ENCODE results near the gene KRT36.

The KRT36 gene

GRCh38 chr17:41453066-41453465 is 36.6 kb downstream of the KRT36 start:
- Histone ChIP-seq H3K14ac (ENCODE audit: low read length) (no peak overlapping the region), H3K36me3 (replicated peaks in 1 of 2; ENCODE audit: control insufficient read depth in 2 of 2, insufficient read depth in 2 of 2, low read length in 2 of 2) (no peaks in the 10 kb centered on the region), H3K79me1 (ENCODE audit: low read depth, low read length) (no peaks in the 10 kb centered on the region), H3K4me1 (ENCODE audit: control insufficient read depth in 2 of 2, insufficient read depth in 1 of 2, low read depth in 1 of 2, low read length in 2 of 2) (no peaks in the 10 kb centered on the region), H2BK5ac (ENCODE audit: low read length) (no peak overlapping the region), H3K27ac (replicated peaks; ENCODE audit: low read length) (no peak overlapping the region), H2AFZ (ENCODE audit: low read length) (no peak overlapping the region), H3K18ac (ENCODE audit: low read length) (no peak overlapping the region), H3K23ac (ENCODE audit: low read depth, low read length, poor library complexity) (no peak overlapping the region), H2BK12ac (ENCODE audit: low read length) (no peak overlapping the region), H3K4ac (ENCODE audit: low read length) (no peak overlapping the region), H2BK15ac (ENCODE audit: low read length) (no peak overlapping the region), H4K91ac (ENCODE audit: low read depth, low read length, poor library complexity) (no peak overlapping the region), H2BK120ac (ENCODE audit: low read depth, low read length) (no peak overlapping the region), H3K4me2 (ENCODE audit: insufficient read depth, low read length, poor library complexity, severe bottlenecking) (no peak overlapping the region), H3K27me3 (ENCODE audit: control insufficient read depth in 3 of 3, insufficient read depth in 3 of 3, low read depth in 1 of 3, low read length in 3 of 3) (no peaks in the 10 kb centered on the region), H3K9me3 (replicated peaks in 1 of 2; ENCODE audit: control insufficient read depth in 2 of 2, insufficient read depth in 1 of 2, low read depth in 1 of 2, low read length in 2 of 2) (peaks cover 0 to 7% of the 10 kb centered on the region in 2 donors), H2AK5ac (ENCODE audit: low read depth, low read length) (no peak overlapping the region), H4K8ac (ENCODE audit: low read depth, low read length) (no peak overlapping the region), H3K9ac (ENCODE audit: low read depth, low read length, poor library complexity) (no peak overlapping the region), H3K4me3 (ENCODE audit: low read length in 2 of 2) (no peak overlapping the region)
- WGBS, 2 donors (ENCODE audit: extremely low coverage in 2 of 2, insufficient read length in 2 of 2, insufficient replicate concordance in 1 of 2): no CpG with 5 or more reads among the region's 3 CpGs
- no peak for DNase-seq (ENCODE audit: low spot score)

- Histone ChIP-seq H4K8ac (ENCODE audit: low read depth, low read length) (no peak overlapping the region), H3K23ac (ENCODE audit: low read depth, low read length, poor library complexity) (no peak overlapping the region), H3K14ac (ENCODE audit: low read length) (no peak overlapping the region), H3K18ac (ENCODE audit: low read length) (no peak overlapping the region), H3K36me3 (replicated peaks in 1 of 2; ENCODE audit: control insufficient read depth in 2 of 2, insufficient read depth in 2 of 2, low read length in 2 of 2) (no peaks in the 10 kb centered on the region), H3K27ac (replicated peaks; ENCODE audit: low read length) (no peak overlapping the region), H2BK120ac (ENCODE audit: low read depth, low read length) (no peak overlapping the region), H3K4me1 (ENCODE audit: control insufficient read depth in 2 of 2, insufficient read depth in 1 of 2, low read depth in 1 of 2, low read length in 2 of 2) (no peaks in the 10 kb centered on the region), H3K4me3 (ENCODE audit: low read length in 2 of 2) (peak overlapping the region in 1 of 2 donors; percentile 14), H3K27me3 (ENCODE audit: control insufficient read depth in 3 of 3, insufficient read depth in 3 of 3, low read depth in 1 of 3, low read length in 3 of 3) (no peaks in the 10 kb centered on the region), H4K91ac (ENCODE audit: low read depth, low read length, poor library complexity) (no peak overlapping the region), H3K4me2 (ENCODE audit: insufficient read depth, low read length, poor library complexity, severe bottlenecking) (no peak overlapping the region), H3K79me1 (ENCODE audit: low read depth, low read length) (no peaks in the 10 kb centered on the region), H3K9me3 (replicated peaks in 1 of 2; ENCODE audit: control insufficient read depth in 2 of 2, insufficient read depth in 1 of 2, low read depth in 1 of 2, low read length in 2 of 2) (peaks cover 0 to 7% of the 10 kb centered on the region in 2 donors), H2BK15ac (ENCODE audit: low read length) (no peak overlapping the region), H2AK5ac (ENCODE audit: low read depth, low read length) (no peak overlapping the region), H3K4ac (ENCODE audit: low read length) (no peak overlapping the region), H3K9ac (ENCODE audit: low read depth, low read length, poor library complexity) (no peak overlapping the region), H2AFZ (ENCODE audit: low read length) (no peak overlapping the region), H2BK5ac (ENCODE audit: low read length) (no peak overlapping the region), H2BK12ac (ENCODE audit: low read length) (no peak overlapping the region)
- DNase-seq (ENCODE audit: low spot score): no peak
- no CpG with 5 or more reads among the region's 4 CpGs for WGBS, 2 donors (ENCODE audit: extremely low coverage in 2 of 2, insufficient read length in 2 of 2, insufficient replicate concordance in 1 of 2)
Observed at GRCh38 chr17:41452281-41452680, 37.4 kb downstream of the KRT36 start.

- no peak overlapping the region for H3K9ac ChIP-seq (ENCODE audit: low read depth, low read length, poor library complexity)
- peaks cover 0 to 7% of the 10 kb centered on the region in 2 donors for H3K9me3 ChIP-seq (replicated peaks in 1 of 2; ENCODE audit: control insufficient read depth in 2 of 2, insufficient read depth in 1 of 2, low read depth in 1 of 2, low read length in 2 of 2)
- H3K14ac ChIP-seq (ENCODE audit: low read length): no peak overlapping the region
- no peaks in the 10 kb centered on the region for H3K79me1 ChIP-seq (ENCODE audit: low read depth, low read length)
- H2AFZ ChIP-seq (ENCODE audit: low read length): no peak overlapping the region
- H3K23ac ChIP-seq (ENCODE audit: low read depth, low read length, poor library complexity): no peak overlapping the region
- H4K8ac ChIP-seq (ENCODE audit: low read depth, low read length): no peak overlapping the region
- H3K18ac ChIP-seq (ENCODE audit: low read length): no peak overlapping the region
- no peak overlapping the region for H3K27ac ChIP-seq (replicated peaks; ENCODE audit: low read length)
- no peaks in the 10 kb centered on the region for H3K4me1 ChIP-seq (ENCODE audit: control insufficient read depth in 2 of 2, insufficient read depth in 1 of 2, low read depth in 1 of 2, low read length in 2 of 2)
- H4K91ac ChIP-seq (ENCODE audit: low read depth, low read length, poor library complexity): no peak overlapping the region
- H2BK15ac ChIP-seq (ENCODE audit: low read length): no peak overlapping the region
- no CpG with 5 or more reads among the region's 2 CpGs for WGBS, 2 donors (ENCODE audit: extremely low coverage in 2 of 2, insufficient read length in 2 of 2, insufficient replicate concordance in 1 of 2)
- no peak overlapping the region for H2BK120ac ChIP-seq (ENCODE audit: low read depth, low read length)
- no peak overlapping the region for H2BK12ac ChIP-seq (ENCODE audit: low read length)
- no peak overlapping the region for H2AK5ac ChIP-seq (ENCODE audit: low read depth, low read length)
- no peaks in the 10 kb centered on the region for H3K36me3 ChIP-seq (replicated peaks in 1 of 2; ENCODE audit: control insufficient read depth in 2 of 2, insufficient read depth in 2 of 2, low read length in 2 of 2)
- H3K4me3 ChIP-seq (ENCODE audit: low read length in 2 of 2): no peak overlapping the region
- no peak overlapping the region for H2BK5ac ChIP-seq (ENCODE audit: low read length)
- H3K27me3 ChIP-seq (ENCODE audit: control insufficient read depth in 3 of 3, insufficient read depth in 3 of 3, low read depth in 1 of 3, low read length in 3 of 3): no peaks in the 10 kb centered on the region
- no peak overlapping the region for H3K4me2 ChIP-seq (ENCODE audit: insufficient read depth, low read length, poor library complexity, severe bottlenecking)
- DNase-seq (ENCODE audit: low spot score): no peak
- no peak overlapping the region for H3K4ac ChIP-seq (ENCODE audit: low read length)
Observed at GRCh38 chr17:41451154-41451728, 38.5 kb downstream of the KRT36 start.

- no CpG with 5 or more reads among the region's 6 CpGs for WGBS, 2 donors (ENCODE audit: extremely low coverage in 2 of 2, insufficient read length in 2 of 2, insufficient replicate concordance in 1 of 2)
Observed at GRCh38 chr17:41449008-41449407, 40.7 kb downstream of the KRT36 start.

More at GRCh38 chr17:41449008-41449407, 40.7 kb downstream of the KRT36 start:
- Histone ChIP-seq H3K4me2 (ENCODE audit: insufficient read depth, low read length, poor library complexity, severe bottlenecking) (no peak overlapping the region), H3K9ac (ENCODE audit: low read depth, low read length, poor library complexity) (no peak overlapping the region), H3K79me1 (ENCODE audit: low read depth, low read length) (no peaks in the 10 kb centered on the region), H2BK120ac (ENCODE audit: low read depth, low read length) (no peak overlapping the region), H2BK15ac (ENCODE audit: low read length) (no peak overlapping the region), H3K27ac (replicated peaks; ENCODE audit: low read length) (no peak overlapping the region), H3K36me3 (replicated peaks in 1 of 2; ENCODE audit: control insufficient read depth in 2 of 2, insufficient read depth in 2 of 2, low read length in 2 of 2) (no peaks in the 10 kb centered on the region), H2AFZ (ENCODE audit: low read length) (no peak overlapping the region), H2BK5ac (ENCODE audit: low read length) (no peak overlapping the region), H2AK5ac (ENCODE audit: low read depth, low read length) (no peak overlapping the region), H3K4me3 (ENCODE audit: low read length in 2 of 2) (no peak overlapping the region), H3K4me1 (ENCODE audit: control insufficient read depth in 2 of 2, insufficient read depth in 1 of 2, low read depth in 1 of 2, low read length in 2 of 2) (no peaks in the 10 kb centered on the region), H2BK12ac (ENCODE audit: low read length) (no peak overlapping the region), H3K23ac (ENCODE audit: low read depth, low read length, poor library complexity) (no peak overlapping the region), H3K9me3 (replicated peaks in 1 of 2; ENCODE audit: control insufficient read depth in 2 of 2, insufficient read depth in 1 of 2, low read depth in 1 of 2, low read length in 2 of 2) (peaks cover 0 to 7% of the 10 kb centered on the region in 2 donors), H3K4ac (ENCODE audit: low read length) (no peak overlapping the region), H4K91ac (ENCODE audit: low read depth, low read length, poor library complexity) (no peak overlapping the region), H3K18ac (ENCODE audit: low read length) (no peak overlapping the region), H4K8ac (ENCODE audit: low read depth, low read length) (no peak overlapping the region), H3K14ac (ENCODE audit: low read length) (no peak overlapping the region), H3K27me3 (ENCODE audit: control insufficient read depth in 3 of 3, insufficient read depth in 3 of 3, low read depth in 1 of 3, low read length in 3 of 3) (no peaks in the 10 kb centered on the region)
- no peak for DNase-seq (ENCODE audit: low spot score)

All from neuronal stem cell (in vitro differentiated cells).